ENCODE measurements around the gene ZBTB32. TPM values are rescaled to one million over a fixed set of nuclear protein-coding genes. Genes with fewer than 3 reads are reported as not detected.

ZBTB32 gene
- total RNA-seq, 1 experiment from 2014 or later, result 0.13 TPM

- H3K14ac ChIP-seq (ENCODE audit: insufficient read depth, low read length), result no peak overlapping the region
- peaks cover 8% of the 10 kb centered on the region for H3K23me2 ChIP-seq (ENCODE audit: insufficient read length, low read depth, low read length, poor library complexity, severe bottlenecking)
- no peak overlapping the region for H3K4me2 ChIP-seq (ENCODE audit: insufficient read depth, insufficient read length, low read length)
- peaks cover 26% of the 10 kb centered on the region for H3K27me3 Mint-ChIP-seq (ENCODE audit: low read depth)
- no peaks in the 10 kb centered on the region for H3K79me2 ChIP-seq (ENCODE audit: insufficient read depth, low read length)
- peaks cover 4 to 6% of the 10 kb centered on the region in 2 experiments; a peak in 3 of 4 replicates for H3K4me1 Mint-ChIP-seq
- H3K36me3 Mint-ChIP-seq (ENCODE audit: insufficient read depth in 1 of 3, low read depth in 3 of 3), result no peaks in the 10 kb centered on the region; a peak in 1 of 7 replicates
- H3K27ac ChIP-seq (ENCODE audit: insufficient read length, low read depth, low read length), result no peak overlapping the region
- no peak overlapping the region for H2BK12ac ChIP-seq (ENCODE audit: insufficient read length, low read depth, low read length)
- TF ChIP-seq CTCF (conservative IDR thresholded peaks at IDR 0.05), result no peak
- WGBS (ENCODE audit: extremely low coverage, insufficient read length, low lambda C conversion rate), result no CpG with 5 or more reads among the region's 1 CpG
- no peak overlapping the region for H2BK5ac ChIP-seq (ENCODE audit: insufficient read length, low read length)
- H3K27me3 ChIP-seq (ENCODE audit: insufficient read depth, low read length), result no peaks in the 10 kb centered on the region
- H3K9me3 ChIP-seq (ENCODE audit: control insufficient read depth, low read depth, low read length), result no peaks in the 10 kb centered on the region
- H4K8ac ChIP-seq (replicated peaks; ENCODE audit: insufficient read length, low read depth, low read length), result no peak overlapping the region
- no peaks in the 10 kb centered on the region for H4K20me1 ChIP-seq (ENCODE audit: control insufficient read depth, insufficient read depth, insufficient read length)
- no peak overlapping the region for H4K91ac ChIP-seq (ENCODE audit: insufficient read length, low read depth, low read length)
- no peaks in the 10 kb centered on the region for H3K4me1 ChIP-seq (ENCODE audit: insufficient read depth, low read length)
- no peak for DNase-seq
- H3T11ph ChIP-seq (ENCODE audit: low read length), result no peak overlapping the region
- no peak overlapping the region; a peak in 1 of 7 replicates for H3K27ac Mint-ChIP-seq
- H2BK15ac ChIP-seq (ENCODE audit: low read depth, low read length), result no peak overlapping the region
- H3K56ac ChIP-seq (ENCODE audit: insufficient read length, low read depth, low read length), result no peak overlapping the region
- H2BK20ac ChIP-seq (ENCODE audit: low read depth, low read length, poor library complexity, severe bottlenecking), result no peak overlapping the region
- H3K4me3 Mint-ChIP-seq, result no peak overlapping the region
- H2AK5ac ChIP-seq (ENCODE audit: insufficient read length, low read length), result no peak overlapping the region
- H3K79me1 ChIP-seq (ENCODE audit: insufficient read depth, low read depth, low read length, poor library complexity, severe bottlenecking), result no peaks in the 10 kb centered on the region
- H3K9ac ChIP-seq (ENCODE audit: extremely low read depth, insufficient read length, low read length), result no peak overlapping the region
- H3K18ac ChIP-seq (ENCODE audit: insufficient read length, low read depth, low read length), result no peak overlapping the region
- H2AFZ ChIP-seq (ENCODE audit: low read length), result no peak overlapping the region
- H3K4ac ChIP-seq (ENCODE audit: low read depth, low read length), result no peak overlapping the region
- H4K5ac ChIP-seq (ENCODE audit: insufficient read length, low read depth, low read length), result no peak overlapping the region
- no peak overlapping the region for H3K23ac ChIP-seq (ENCODE audit: insufficient read length, low read depth, low read length)
- no peak overlapping the region for H2BK120ac ChIP-seq (ENCODE audit: low read depth, low read length, poor library complexity, severe bottlenecking)
- no peaks in the 10 kb centered on the region for H3K9me3 Mint-ChIP-seq
Observed at GRCh38 chr19:35670686-35671085, 33.7 kb upstream of the ZBTB32 start.

Data from H9 (cell line).